Gastroesophageal sphincter (tissue), 4 donors: ENCODE results near the gene CDK7. TPM values are rescaled to one million over a fixed set of nuclear protein-coding genes. Genes with fewer than 3 reads are reported as not detected.

ENCODE experiments used
- ATAC-seq: fragments of 150-250 bp; one replicate; pipeline ENCODE4 v1.9.1; 2016; ENCODE audit warnings: mild to moderate bottlenecking, moderate library complexity
- H3K27ac ChIP-seq, 4 donors: fragments of 200-600 bp; sonication (generic) in 3 of 4; 1 replicate in 3 of 4; 2 replicates in 1 of 4; pipeline ENCODE4 v1.5.1; 2016 to 2019
- H3K27me3 ChIP-seq: fragments of 200-600 bp; sonication (generic); one replicate; pipeline ENCODE4 v1.5.1; 2019
- H3K36me3 ChIP-seq, 2 donors: fragments of 200-600 bp; sonication (generic); one replicate each; pipeline ENCODE4 v1.5.1; 2019; ENCODE audit warnings: control low read depth in 1 of 2
- H3K4me1 ChIP-seq, 3 donors: fragments of 200-600 bp; sonication (generic); 1 replicate in 2 of 3; 2 replicates in 1 of 3; pipeline ENCODE4 v1.5.1; 2016 to 2019; ENCODE audit warnings: control low read depth in 2 of 3
- H3K4me3 ChIP-seq, 2 donors: fragments of 200-600 bp; sonication (generic); one replicate each; pipeline ENCODE4 v1.5.1; 2019; ENCODE audit warnings: mild to moderate bottlenecking in 1 of 2, moderate library complexity in 1 of 2
- H3K9me3 ChIP-seq, 3 donors: fragments of 200-600 bp; sonication (generic); one replicate each; pipeline ENCODE4 v1.5.1; 2017 to 2019; ENCODE audit warnings: control low read depth in 2 of 3
- CTCF ChIP-seq, 4 experiments: fragments of 200-600 bp in 2 of 4; fragments of 450-650 bp in 2 of 4; sonication (generic) in 1 of 4; IDR thresholded peaks; one replicate each; pipeline ENCODE4 v1.5.1; 2017 to 2019; ENCODE audit warnings: antibody characterized with exemption in 4 of 4, mild to moderate bottlenecking in 2 of 4, moderate library complexity in 2 of 4
- EP300 ChIP-seq: sonication (generic); formaldehyde crosslinking; IDR thresholded peaks from one replicate; pipeline ENCODE4 v1.6.1; 2017; ENCODE audit warnings: antibody characterized with exemption, mild to moderate bottlenecking
- POLR2A ChIP-seq, 2 donors: fragments of 450-650 bp; IDR thresholded peaks; one replicate each; pipeline ENCODE4 v1.6.1; 2017; ENCODE audit warnings: antibody characterized with exemption in 2 of 2, mild to moderate bottlenecking in 2 of 2, moderate library complexity in 1 of 2
- POLR2AphosphoS5 ChIP-seq: sonication (generic); formaldehyde crosslinking; IDR thresholded peaks from one replicate; pipeline ENCODE4 v1.6.1; 2017; ENCODE audit warnings: antibody characterized with exemption
- WGBS, 2 donors: methylation state at CpG; one replicate each; pipeline ENCODE4 v1.1.5; 2018; ENCODE audit warnings: low coverage in 1 of 2; 5-methylcytosine and 5-hydroxymethylcytosine counted together
- total RNA-seq, 4 donors: library from RNA; depleted of rRNA; stranded (reverse); fragments of >200 nt; gene quantifications; one replicate each; pipeline ENCODE4 v1.1.0, GENCODE V29; 2016

The CDK7 gene
- 10 to 100 TPM; 14.7 to 26.3 (median 22.5) TPM for total RNA-seq

GRCh38 chr5:69234457-69235268, at the start of gene CDK7:
TSS of gene CDK7 (plus strand) at chr5:69234886. CDS start at chr5:69234976, 90 bp downstream.
- Histone ChIP-seq H3K36me3 (peaks cover 0 to 38% of the 10 kb centered on the region in 2 donors), H3K27me3 (no peaks in the 10 kb centered on the region), H3K9me3 (no peaks in the 10 kb centered on the region), H3K4me3 (peak within 1 kb of the TSS; percentile 47 to 77), H3K4me1 (peaks cover 0 to 45% (median 5%) of the 10 kb centered on the region in 3 donors), H3K27ac (peak within 1 kb of the TSS; percentile 15 to 88 (median 84))
- peak; percentile 37 to 43 for TF ChIP-seq POLR2A (IDR thresholded peaks at IDR 0.05)
- TF ChIP-seq CTCF (IDR thresholded peaks at IDR 0.05), result no peak
- TF ChIP-seq POLR2AphosphoS5, result peak; percentile 77
- no peak for TF ChIP-seq EP300
- 0 to 2% methylated on average over 6 to 15 of the region's 49 CpGs for WGBS, 2 donors
- ATAC-seq, result peak; percentile 99

- Histone ChIP-seq H3K36me3 (no peaks in the 10 kb centered on the region), H3K9me3 (no peaks in the 10 kb centered on the region), H3K4me1 (peaks cover 0 to 19% (median 4%) of the 10 kb centered on the region in 3 donors), H3K4me3 (no peak overlapping the region), H3K27me3 (no peaks in the 10 kb centered on the region), H3K27ac (no peak overlapping the region)
- TF ChIP-seq POLR2A (IDR thresholded peaks at IDR 0.05), result no peak
- TF ChIP-seq EP300, result no peak
- no peak for TF ChIP-seq POLR2AphosphoS5
- no peak for TF ChIP-seq CTCF (IDR thresholded peaks at IDR 0.05)
- no peak for ATAC-seq
- WGBS, 2 donors, result 93 to 100% methylated on average over 1 to 2 of the region's 2 CpGs
Observed at GRCh38 chr5:69187342-69187741, 47.3 kb upstream of the CDK7 start.

GRCh38 chr5:69188811-69189161, 45.9 kb upstream of the CDK7 start:
- H3K4me1 ChIP-seq, result peaks cover 0 to 19% (median 4%) of the 10 kb centered on the region in 3 donors
- H3K27me3 ChIP-seq, result no peaks in the 10 kb centered on the region
- ATAC-seq, result no peak
- peak overlapping the region; percentile 69 to 88 for H3K4me3 ChIP-seq
- no peak for TF ChIP-seq POLR2A (IDR thresholded peaks at IDR 0.05)
- TF ChIP-seq CTCF (IDR thresholded peaks at IDR 0.05), result no peak
- TF ChIP-seq EP300, result no peak
- no peak for TF ChIP-seq POLR2AphosphoS5
- no peaks in the 10 kb centered on the region for H3K9me3 ChIP-seq
- 17 to 33% methylated on average over 1 to 3 of the region's 8 CpGs for WGBS, 2 donors
- H3K36me3 ChIP-seq, result no peaks in the 10 kb centered on the region
- peak overlapping the region in 3 of 4 donors; percentile 73 to 79 (median 78) for H3K27ac ChIP-seq

DNA sequence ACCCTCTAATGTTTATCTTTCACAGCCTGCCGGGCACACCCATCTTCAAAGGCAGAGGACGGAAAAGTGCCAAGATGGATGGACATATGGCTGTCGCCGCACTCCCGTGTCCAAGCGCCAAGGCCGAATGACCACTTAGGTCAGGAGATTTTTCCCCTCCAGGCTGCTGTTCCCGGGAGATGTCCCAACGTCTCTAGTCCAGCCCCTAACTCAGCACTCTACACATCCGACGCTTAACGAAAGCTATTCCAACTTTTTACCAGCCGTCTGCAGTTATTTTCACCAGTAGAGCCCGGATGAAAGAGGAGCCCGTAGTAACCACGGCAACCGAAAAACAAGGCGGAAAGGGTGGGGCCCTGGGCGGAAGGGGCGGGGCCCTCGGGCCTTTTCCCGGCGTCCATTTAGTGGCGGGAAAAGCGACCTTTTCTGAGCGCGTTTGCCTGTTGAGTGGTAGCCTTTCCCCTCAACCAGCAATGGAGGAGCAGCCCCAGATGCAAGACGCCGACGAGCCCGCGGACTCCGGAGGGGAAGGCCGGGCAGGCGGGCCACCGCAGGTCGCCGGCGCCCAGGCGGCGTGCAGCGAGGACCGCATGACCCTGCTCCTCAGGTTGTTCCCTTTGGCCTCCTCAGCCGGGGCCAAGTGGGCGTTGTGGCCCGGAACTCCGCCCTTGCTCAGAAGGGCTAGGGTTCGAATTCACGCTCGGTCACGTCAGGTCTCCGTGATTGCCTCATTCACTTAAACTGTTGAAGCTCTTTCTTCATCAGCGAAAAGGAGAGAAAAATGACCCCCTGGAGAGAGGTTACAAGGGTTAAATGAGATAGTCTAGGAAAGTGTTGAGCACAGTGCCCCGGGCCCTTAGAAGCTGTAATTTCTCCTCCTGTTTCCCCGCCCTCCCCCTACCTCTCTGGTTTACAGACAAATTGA, 45.3 kb upstream of the CDK7 start, which contains the start of gene CENPH:
TSS of gene CENPH (plus strand) at position 422 of the 925 bp plus-strand sequence. CDS start at position 474, 52 bp downstream.
- ATAC-seq, result peak; percentile 98
- no peaks in the 10 kb centered on the region for H3K27me3 ChIP-seq
- H3K4me3 ChIP-seq, result peak within 1 kb of the TSS; percentile 69 to 88
- WGBS, 2 donors, result 0 to 1% methylated on average over 9 to 15 of the region's 55 CpGs
- TF ChIP-seq EP300, result no peak
- TF ChIP-seq POLR2A (IDR thresholded peaks at IDR 0.05), result no peak
- no peak for TF ChIP-seq CTCF (IDR thresholded peaks at IDR 0.05)
- TF ChIP-seq POLR2AphosphoS5, result no peak
- H3K27ac ChIP-seq, result peak within 1 kb of the TSS in 3 of 4 donors; percentile 73 to 79 (median 78)
- H3K36me3 ChIP-seq, result no peaks in the 10 kb centered on the region
- H3K9me3 ChIP-seq, result no peaks in the 10 kb centered on the region
- peaks cover 0 to 19% (median 4%) of the 10 kb centered on the region in 3 donors for H3K4me1 ChIP-seq
